Measurements from ENCODE around the gene LRRC73.
"Not testable (repeated sequence)": the region's sequence is repeated elsewhere in the genome, so short reads cannot be mapped to it uniquely, and the experiment has no call there.

Gene LRRC73

GRCh38 chr6:43460032-43460431 lies 50.1 kb downstream of the LRRC73 start:
- no peak for DNase-seq (ENCODE audit: low spot score)
- H3K4me3 ChIP-seq = no peak overlapping the region
- no peak for TF ChIP-seq CTCF (IDR thresholded peaks at IDR 0.05)
- H3K27ac ChIP-seq = no peak overlapping the region

GRCh38 chr6:43459535-43459934 lies 50.6 kb downstream of the LRRC73 start:
- H3K27ac ChIP-seq = no peak overlapping the region
- no peak for DNase-seq (ENCODE audit: low spot score)
- H3K4me3 ChIP-seq = no peak overlapping the region
- TF ChIP-seq CTCF (IDR thresholded peaks at IDR 0.05) = no peak

GRCh38 chr6:43458154-43458553 lies 52.0 kb downstream of the LRRC73 start:
- not testable (repeated sequence) for H3K4me3 ChIP-seq; DNase-seq (ENCODE audit: low spot score); H3K27ac ChIP-seq

GRCh38 chr6:43457643-43458042 lies 52.5 kb downstream of the LRRC73 start:
- Histone ChIP-seq H3K27ac (no peak overlapping the region), H3K4me3 (no peak overlapping the region)
- TF ChIP-seq CTCF (IDR thresholded peaks at IDR 0.05) = no peak
- no peak for DNase-seq (ENCODE audit: low spot score)

Measured in coronary artery (tissue), 2 donors.